Measurements from ENCODE around the gene SARS1. TPM values are rescaled to one million over a fixed set of nuclear protein-coding genes. Genes with fewer than 3 reads are reported as not detected.

Gene SARS1
- total and polyA plus RNA-seq, 2 of the 8 experiments (the other 6 are each of a cell fraction or from before 2014, with no cell fraction given) = 83.1 to 146 TPM

- TF ChIP-seq CHD7 (IDR thresholded peaks at IDR 0.05; ENCODE audit: insufficient replicate concordance, low read length) (no peak), TAF7 (optimal IDR thresholded peaks at IDR 0.05; ENCODE audit: borderline replicate concordance, low read depth, low read length) (no peak), KDM4A (IDR thresholded peaks at IDR 0.05; ENCODE audit: low read depth, low read length, severe bottlenecking) (no peak)
These were observed 21.3 kb upstream of the SARS1 start (continued) for GRCh38 chr1:109192433-109192832.
